Nephron progenitor cell (in vitro differentiated cells): ENCODE measurements around the gene TARBP1.
"Not testable (repeated sequence)": the region's sequence is repeated elsewhere in the genome, so short reads cannot be mapped to it uniquely, and the experiment has no call there.

Experiments
- DNase-seq: peaks from one replicate; pipeline ENCODE4 v3.0.0; 2021
- H3K27ac Mint-ChIP-seq: 2 replicates; pipeline ENCODE4 v1.8.0; 2021; ENCODE audit warnings: mild to moderate bottlenecking, moderate library complexity, mixed read lengths
- H3K27me3 Mint-ChIP-seq: 2 replicates; pipeline ENCODE4 v1.8.0; 2021; ENCODE audit warnings: mild to moderate bottlenecking, low read depth, mixed read lengths; ENCODE audit not compliant: poor library complexity
- H3K36me3 Mint-ChIP-seq: 2 replicates; pipeline ENCODE4 v1.8.0; 2021; ENCODE audit warnings: low read depth, mixed read lengths
- H3K4me1 Mint-ChIP-seq: 2 replicates; pipeline ENCODE4 v1.8.0; 2021; ENCODE audit warnings: mixed read lengths
- H3K4me3 Mint-ChIP-seq: 2 replicates; pipeline ENCODE4 v1.8.0; 2021; ENCODE audit warnings: mild to moderate bottlenecking, moderate library complexity, mixed read lengths
- H3K9me3 Mint-ChIP-seq: 2 replicates; pipeline ENCODE4 v1.8.0; 2021; ENCODE audit warnings: mild to moderate bottlenecking, moderate library complexity, mixed read lengths
- CTCF ChIP-seq: fragments of 200-600 bp; sonication (generic); IDR thresholded peaks from 2 replicates; pipeline ENCODE4 v1.5.0; 2021; ENCODE audit warnings: antibody characterized with exemption

TARBP1 gene

GRCh38 chr1:234405676-234406075 lies 73.3 kb downstream of the TARBP1 start:
- no peak for DNase-seq
- no peaks in the 10 kb centered on the region for H3K4me1 Mint-ChIP-seq
- peaks cover 2% of the 10 kb centered on the region for H3K27me3 Mint-ChIP-seq
- H3K4me3 Mint-ChIP-seq, result no peak overlapping the region
- H3K36me3 Mint-ChIP-seq, result peaks cover 13% of the 10 kb centered on the region
- no peak for TF ChIP-seq CTCF
- H3K27ac Mint-ChIP-seq, result no peak overlapping the region
- H3K9me3 Mint-ChIP-seq, result no peaks in the 10 kb centered on the region

GRCh38 chr1:234402939-234403338 lies 76.0 kb downstream of the TARBP1 start:
- H3K4me1 Mint-ChIP-seq, result no peaks in the 10 kb centered on the region
- H3K27me3 Mint-ChIP-seq, result peaks cover 2% of the 10 kb centered on the region
- no peaks in the 10 kb centered on the region for H3K9me3 Mint-ChIP-seq
- TF ChIP-seq CTCF, result no peak
- H3K27ac Mint-ChIP-seq, result no peak overlapping the region
- DNase-seq, result no peak
- peaks cover 15% of the 10 kb centered on the region for H3K36me3 Mint-ChIP-seq
- no peak overlapping the region for H3K4me3 Mint-ChIP-seq

- Mint-ChIP-seq H3K27ac (no peak overlapping the region), H3K4me1 (no peaks in the 10 kb centered on the region)
Observed at GRCh38 chr1:234401658-234402057, 77.3 kb downstream of the TARBP1 start.

GRCh38 chr1:234400773-234401172 lies 78.2 kb downstream of the TARBP1 start:
- Mint-ChIP-seq H3K36me3 (peaks cover 26% of the 10 kb centered on the region), H3K4me1 (no peaks in the 10 kb centered on the region)
- DNase-seq, result no peak

More at GRCh38 chr1:234401658-234402057, 77.3 kb downstream of the TARBP1 start:
- Mint-ChIP-seq H3K4me3 (no peak overlapping the region), H3K27me3 (peaks cover 2% of the 10 kb centered on the region), H3K36me3 (peaks cover 20% of the 10 kb centered on the region), H3K9me3 (no peaks in the 10 kb centered on the region)
- no peak for TF ChIP-seq CTCF
- no peak for DNase-seq

GRCh38 chr1:234399515-234399914 lies 79.5 kb downstream of the TARBP1 start:
- H3K4me1 Mint-ChIP-seq, H3K27me3 Mint-ChIP-seq, DNase-seq, H3K9me3 Mint-ChIP-seq, H3K27ac Mint-ChIP-seq, H3K4me3 Mint-ChIP-seq: not testable (repeated sequence)
- peaks cover 31% of the 10 kb centered on the region for H3K36me3 Mint-ChIP-seq

More at GRCh38 chr1:234400773-234401172, 78.2 kb downstream of the TARBP1 start:
- no peak overlapping the region for H3K4me3 Mint-ChIP-seq
- no peak for TF ChIP-seq CTCF
- peaks cover 2% of the 10 kb centered on the region for H3K27me3 Mint-ChIP-seq
- no peak overlapping the region for H3K27ac Mint-ChIP-seq
- H3K9me3 Mint-ChIP-seq, result no peaks in the 10 kb centered on the region

- DNase-seq, result no peak
- Mint-ChIP-seq H3K4me3 (no peak overlapping the region), H3K27ac (no peak overlapping the region), H3K36me3 (peaks cover 31% of the 10 kb centered on the region), H3K9me3 (no peaks in the 10 kb centered on the region), H3K27me3 (peaks cover 2% of the 10 kb centered on the region), H3K4me1 (no peaks in the 10 kb centered on the region)
- TF ChIP-seq CTCF, result no peak
Observed at GRCh38 chr1:234398849-234399381, 80.1 kb downstream of the TARBP1 start.
